CD1c-positive myeloid dendritic cell (primary cell): ENCODE results near the gene IFIT3.

Source experiments
- DNase-seq: peaks from one replicate; pipeline ENCODE4 v3.0.0-alpha.2; 2016; ENCODE audit errors: extremely low spot score

IFIT3 gene

DNA sequence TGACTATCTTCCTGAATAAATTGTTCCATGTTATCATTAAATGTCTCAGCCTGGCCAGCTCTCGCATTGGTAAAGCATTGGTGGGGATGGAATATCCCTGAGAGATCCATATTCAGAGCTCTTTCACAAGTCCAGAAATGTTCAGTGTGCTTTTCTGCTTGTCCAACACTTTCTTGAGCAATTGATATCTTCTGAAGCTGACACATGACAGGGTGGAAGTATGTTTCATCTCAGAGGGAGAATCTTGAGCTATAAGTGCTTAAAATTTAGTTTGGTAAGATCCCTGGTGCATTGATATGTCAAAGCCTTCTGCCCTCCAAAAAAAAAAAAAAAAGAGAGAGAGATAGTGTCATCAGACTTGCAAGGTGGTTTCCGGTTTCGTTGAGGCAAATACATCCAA lies 7.4 kb downstream of the IFIT3 start:
- DNase-seq: no peak

DNA sequence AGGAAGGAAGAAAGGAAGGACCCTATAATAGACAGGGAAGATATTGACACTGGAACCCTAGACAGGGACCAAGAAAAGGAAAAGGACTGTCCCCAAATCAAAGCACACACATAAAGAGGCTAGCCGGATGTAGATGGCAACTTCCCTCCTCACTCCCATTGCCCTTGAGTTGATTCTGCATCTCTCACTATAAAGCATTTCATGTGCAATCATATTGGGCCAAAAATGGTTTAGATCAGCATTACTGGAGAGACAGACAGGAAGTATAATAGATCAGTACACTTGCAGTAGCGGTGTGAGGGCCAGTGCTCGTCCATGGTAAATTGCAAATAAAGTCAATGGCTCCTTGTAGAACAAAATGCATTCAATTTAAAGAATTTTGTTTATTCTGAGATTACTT lies 8.4 kb downstream of the IFIT3 start:
- DNase-seq: no peak

DNA sequence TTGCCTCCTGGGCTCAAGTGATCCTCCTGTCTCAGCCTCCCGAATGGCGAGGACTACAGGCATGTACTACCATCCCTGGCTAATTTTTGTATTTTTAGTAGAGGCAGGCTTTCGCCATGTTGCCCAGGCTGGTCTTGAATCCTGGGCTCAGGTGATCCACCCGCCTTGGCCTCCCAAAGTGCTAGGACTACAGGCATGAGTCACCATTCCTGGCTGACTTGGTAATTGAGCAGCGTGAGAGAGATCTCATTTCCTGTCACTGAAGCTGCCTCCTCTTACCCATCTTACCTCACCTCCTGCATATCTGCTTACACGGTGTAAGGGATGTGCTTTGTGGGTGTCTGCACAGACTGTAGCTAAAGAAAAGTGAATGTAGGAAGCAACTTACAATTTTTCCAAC lies 9.7 kb downstream of the IFIT3 start:
- DNase-seq: no peak

DNA sequence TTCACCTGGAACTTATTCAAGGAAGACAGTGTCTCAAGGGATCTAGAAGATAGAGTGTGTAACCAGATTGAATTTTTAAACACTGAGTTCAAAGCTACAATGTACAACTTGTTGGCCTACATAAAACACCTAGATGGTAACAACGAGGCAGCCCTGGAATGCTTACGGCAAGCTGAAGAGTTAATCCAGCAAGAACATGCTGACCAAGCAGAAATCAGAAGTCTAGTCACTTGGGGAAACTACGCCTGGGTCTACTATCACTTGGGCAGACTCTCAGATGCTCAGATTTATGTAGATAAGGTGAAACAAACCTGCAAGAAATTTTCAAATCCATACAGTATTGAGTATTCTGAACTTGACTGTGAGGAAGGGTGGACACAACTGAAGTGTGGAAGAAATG lies 10.9 kb downstream of the IFIT3 start:
- no peak for DNase-seq

DNA sequence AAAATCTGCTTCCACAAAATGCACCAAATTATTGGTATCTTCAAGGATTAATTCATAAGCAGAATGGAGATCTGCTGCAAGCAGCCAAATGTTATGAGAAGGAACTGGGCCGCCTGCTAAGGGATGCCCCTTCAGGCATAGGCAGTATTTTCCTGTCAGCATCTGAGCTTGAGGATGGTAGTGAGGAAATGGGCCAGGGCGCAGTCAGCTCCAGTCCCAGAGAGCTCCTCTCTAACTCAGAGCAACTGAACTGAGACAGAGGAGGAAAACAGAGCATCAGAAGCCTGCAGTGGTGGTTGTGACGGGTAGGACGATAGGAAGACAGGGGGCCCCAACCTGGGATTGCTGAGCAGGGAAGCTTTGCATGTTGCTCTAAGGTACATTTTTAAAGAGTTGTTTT lies 12.1 kb downstream of the IFIT3 start:
- no peak for DNase-seq

DNA sequence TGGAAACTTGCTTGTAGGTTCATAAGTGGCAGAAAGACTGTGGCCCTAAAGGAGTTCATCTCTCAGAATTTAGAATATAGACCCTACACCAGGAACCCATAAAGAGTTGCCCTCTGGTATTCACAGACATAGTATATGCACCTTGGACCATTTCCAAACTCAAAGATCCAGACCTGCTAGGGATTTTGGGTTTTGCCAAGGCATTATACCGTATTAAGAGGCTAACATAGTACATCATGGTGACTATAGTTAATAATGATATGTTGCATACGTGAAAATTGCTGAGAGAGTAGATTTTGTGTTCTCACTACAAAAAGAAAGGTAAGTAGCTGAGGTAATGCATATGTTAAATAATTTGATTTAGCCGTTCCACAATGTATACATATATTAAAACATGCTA lies 13.9 kb downstream of the IFIT3 start:
- no peak for DNase-seq

DNA sequence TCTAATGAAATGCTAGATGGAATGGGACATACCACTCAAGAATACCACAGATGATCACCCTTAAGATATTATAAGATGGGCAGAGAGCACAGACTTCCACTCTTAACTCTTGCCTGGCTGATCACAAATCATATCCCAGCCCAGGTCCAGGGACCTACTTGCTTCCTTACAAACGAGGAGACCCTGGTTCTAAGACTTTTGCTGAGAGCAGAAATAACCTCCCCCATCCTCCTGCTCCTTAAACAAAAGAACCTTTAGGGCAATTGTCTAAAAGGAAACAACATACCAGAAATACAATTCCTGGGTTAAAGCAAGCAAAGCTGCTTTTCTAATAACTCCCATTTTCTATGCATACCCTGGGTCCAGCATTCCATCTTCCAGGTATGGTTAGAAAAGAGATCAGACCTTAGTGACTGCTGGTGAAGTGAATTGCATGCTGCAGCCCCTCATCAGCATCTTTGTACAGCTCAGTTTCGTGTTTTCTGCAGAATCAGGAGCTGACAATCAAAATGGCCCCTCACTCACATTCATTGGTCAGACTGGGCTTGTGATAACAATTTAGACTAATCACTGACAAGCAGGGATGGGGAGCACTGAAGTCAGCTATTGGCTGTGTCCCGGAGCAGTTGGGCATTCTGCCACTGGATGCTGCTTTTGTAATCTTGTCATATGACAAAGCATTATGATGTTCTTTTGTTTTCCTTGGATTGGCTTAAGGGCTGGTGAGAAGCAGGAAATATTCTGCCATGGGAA lies 14.6 kb downstream of the IFIT3 start:
- no peak for DNase-seq

DNA sequence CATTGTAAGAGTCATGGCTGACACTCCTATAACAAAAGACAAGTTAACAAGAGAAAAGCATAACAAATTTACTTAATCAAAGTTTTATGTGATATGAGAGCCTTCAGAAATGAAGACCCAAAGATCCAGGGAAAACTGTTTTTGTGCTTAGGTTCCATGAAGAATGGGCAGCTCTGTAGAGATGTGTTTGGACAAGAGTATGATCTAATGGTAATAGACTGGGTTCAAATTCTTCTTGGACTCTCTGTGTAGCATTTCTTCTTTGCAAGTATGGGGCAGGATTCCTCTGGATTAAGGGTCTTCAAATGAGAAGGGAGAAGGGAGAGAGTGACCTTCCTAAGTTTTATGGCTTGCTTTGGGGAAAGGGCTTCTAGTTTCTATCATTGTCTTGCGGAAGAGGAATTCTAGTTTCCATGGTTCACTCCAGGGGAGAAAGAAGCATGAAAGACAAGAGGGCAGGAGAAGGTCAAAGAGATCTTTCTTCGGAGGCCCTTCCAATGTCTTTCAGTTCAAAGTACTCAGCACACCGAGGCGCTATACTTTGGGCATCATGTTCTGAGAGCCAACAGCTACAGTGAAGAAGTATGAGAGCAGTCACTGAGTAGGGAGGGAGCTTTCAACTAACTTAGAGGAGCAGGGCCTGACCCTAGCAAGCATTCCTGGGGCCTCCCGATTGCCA lies 15.4 kb downstream of the IFIT3 start:
- no peak for DNase-seq

DNA sequence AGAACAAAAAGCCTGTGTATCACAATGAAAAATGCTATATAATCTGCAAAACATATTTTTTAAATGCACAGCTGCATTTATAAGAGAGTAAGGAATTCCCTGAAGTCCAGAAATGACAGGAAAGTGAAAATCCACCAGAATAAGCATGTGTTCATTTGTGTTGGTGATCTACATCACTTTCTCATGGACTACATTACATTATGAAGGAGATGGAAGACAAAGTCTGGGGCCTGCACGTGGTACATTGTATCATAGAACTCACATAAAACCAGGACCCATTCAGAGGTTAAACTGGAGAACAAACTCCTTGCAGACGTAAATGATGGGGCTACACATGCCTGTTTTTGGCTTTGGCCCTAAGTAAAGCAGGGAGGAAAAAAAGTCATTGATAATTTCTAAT lies 16.4 kb downstream of the IFIT3 start:
- no peak for DNase-seq

DNA sequence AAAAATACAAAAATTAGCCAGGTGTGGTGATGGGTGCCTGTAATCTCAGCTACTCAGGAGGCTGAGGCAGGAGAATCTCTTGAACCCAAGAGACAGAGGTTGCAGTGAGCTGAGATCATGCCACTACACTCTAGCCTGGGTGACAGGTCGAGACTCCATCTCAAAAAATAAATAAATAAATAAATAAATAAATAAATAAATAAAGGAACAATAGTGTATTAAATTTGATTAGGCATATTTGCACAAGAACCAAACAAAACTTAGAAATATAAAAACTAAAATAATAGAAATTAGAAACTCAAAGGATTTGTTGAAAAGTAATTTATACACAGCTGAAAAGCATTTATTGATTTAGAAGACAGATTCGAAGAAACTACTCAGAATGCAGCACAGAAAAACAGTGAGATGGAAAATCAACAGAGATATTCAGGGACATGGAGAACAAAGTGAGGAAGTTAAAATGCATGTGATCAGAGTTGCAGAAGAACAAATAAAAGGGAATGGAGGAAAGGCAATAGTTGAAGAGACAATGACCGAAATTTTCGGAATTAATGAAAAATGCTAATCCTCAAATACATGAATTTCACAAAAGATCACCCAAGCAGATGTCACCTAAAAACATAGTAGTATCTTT lies 17.7 kb downstream of the IFIT3 start:
- DNase-seq: no peak

DNA sequence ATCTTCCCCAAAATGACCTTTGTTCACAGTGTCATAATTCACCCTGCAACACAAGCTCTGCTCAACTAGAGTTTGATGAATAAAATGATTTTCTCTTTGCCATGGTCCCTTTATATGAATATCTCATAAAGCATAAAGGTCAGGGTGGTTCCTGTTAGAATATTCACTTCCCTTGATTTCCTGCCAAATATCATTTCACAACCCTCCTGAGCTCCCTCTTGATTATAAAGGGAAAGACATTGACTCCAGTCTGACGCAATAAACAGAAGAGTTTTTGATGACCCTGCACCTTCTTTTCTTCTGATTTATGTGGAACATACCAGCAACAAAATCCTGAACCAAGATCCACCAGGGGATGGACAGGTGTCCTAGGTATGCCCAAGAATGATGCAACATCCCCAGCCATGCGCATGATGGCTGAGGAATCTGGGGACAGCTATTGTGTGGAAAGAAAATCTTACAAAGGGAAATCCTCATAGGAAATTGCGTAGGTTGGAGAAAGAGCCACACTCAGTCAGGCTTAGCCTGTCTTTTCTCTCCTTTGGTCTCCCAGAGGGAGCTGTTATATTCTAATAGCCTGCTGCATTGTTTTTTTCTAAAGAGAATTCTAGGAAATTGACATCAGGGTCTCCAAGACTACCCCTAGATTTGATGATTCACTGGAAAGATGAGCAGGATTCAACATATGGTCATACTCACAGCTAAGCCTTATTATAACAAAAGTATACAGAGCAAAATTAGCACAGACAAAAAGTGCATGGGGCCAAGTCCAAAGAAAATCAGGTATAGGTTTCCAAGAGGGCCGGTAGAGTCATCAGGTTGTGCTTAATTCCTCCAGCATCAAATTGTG lies 18.8 kb downstream of the IFIT3 start:
- peak; percentile 81 for DNase-seq

DNA sequence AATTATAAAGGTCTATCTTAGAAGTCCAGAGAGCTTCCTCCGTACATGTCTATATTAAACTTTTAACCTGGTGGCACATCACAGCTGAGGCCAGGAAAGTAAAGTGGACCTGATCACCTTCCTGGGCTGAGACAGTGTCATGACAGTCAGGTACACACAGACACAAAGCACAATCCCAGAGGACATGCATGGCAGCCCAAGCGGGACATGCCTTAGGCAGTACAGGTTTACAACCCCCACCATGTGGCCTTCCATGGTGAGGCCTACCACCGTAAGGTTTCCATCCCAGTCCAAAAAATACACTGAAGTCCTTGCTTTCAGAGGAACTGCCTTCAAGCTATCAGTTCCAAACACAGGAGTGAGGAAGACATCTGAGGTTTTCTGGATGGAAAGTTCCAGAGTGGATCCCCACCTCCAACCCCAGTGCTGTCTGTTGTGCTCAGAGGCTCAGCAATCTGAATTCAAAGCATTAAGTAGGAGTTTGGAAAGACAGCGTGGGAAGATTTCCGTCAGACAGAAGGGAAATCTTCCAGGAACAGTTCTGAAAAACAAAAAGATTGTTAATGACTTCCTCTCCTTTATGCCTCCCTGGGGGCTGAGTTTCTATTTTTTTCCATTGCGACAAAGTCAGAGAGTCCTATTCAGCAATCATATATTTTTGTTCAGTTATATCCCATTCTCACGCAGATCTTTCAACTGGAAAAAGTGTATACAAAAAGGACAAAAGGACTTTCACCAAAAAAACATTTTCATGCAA lies 20.1 kb downstream of the IFIT3 start:
- peak; percentile 31 for DNase-seq

DNA sequence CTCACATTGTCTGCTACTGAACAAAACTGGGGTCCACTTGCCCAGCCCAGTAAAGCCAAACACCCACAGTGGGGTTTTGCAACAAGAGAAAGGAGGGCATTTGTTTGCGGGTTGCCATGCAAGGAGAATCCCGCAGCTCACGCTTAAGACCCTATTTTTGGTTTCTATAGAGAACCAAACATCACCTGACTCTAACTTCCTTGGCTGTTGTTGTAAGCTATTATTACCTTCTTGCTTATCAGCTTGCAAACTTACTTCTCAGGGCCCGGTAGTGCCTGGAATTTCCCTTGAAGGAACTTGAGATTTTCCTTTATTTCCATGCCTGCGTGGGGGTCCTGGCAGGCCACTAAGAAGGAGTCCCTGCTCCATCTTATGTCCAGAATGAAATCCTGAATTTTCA lies 20.7 kb downstream of the IFIT3 start:
- DNase-seq: peak; percentile 20

DNA sequence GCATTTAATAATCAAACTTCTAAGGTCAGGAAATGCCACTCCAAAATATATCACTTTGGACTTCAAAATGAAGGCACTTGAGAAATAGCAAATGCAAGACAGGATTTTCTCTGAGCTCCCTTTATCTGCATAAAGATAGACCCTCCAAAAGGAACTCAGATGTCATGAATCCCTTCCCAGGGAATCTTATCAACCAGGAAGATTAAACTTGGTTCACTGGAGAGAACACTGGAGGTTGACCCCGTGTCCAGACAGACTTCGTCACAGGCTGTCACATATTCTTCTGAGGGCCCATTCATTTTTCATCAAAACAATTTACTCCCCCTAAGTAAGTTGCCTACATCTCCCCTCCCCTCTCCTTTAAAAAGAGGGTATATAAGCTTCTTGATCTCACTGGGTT lies 21.2 kb downstream of the IFIT3 start:
- no peak for DNase-seq

DNA sequence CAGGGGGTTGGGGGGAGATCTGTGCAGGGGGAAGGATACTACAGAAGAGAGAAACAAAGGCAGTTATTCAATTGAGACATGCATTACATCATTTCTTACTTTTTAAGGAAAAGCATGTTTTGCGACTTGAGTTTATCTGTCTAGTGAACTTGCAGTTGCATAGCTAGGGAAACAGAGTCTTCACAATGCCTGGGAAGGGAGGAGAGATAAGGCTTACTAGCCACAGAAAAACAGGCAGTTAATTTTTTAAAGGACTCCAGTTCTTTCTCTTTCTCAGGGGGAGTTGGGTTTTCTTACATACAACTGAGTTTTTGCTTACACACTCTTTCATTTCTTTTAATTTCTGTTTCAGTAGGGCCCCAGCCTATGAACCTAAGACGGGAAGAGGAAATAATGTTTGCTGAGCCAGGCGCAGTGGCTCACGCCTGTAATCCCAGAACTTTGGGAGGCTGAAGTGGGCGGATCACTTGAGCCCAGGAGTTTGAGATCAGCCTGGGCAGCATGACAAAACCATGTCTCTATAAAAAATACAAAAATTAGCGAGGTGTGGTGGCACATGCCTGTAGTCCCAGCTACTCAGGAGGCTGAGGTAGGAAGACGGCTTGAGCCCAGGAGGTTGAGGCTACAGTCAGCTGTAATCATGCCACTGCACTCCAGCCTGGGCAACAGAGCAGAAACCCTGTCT lies 23.0 kb downstream of the IFIT3 start:
- DNase-seq: peak; percentile 22

DNA sequence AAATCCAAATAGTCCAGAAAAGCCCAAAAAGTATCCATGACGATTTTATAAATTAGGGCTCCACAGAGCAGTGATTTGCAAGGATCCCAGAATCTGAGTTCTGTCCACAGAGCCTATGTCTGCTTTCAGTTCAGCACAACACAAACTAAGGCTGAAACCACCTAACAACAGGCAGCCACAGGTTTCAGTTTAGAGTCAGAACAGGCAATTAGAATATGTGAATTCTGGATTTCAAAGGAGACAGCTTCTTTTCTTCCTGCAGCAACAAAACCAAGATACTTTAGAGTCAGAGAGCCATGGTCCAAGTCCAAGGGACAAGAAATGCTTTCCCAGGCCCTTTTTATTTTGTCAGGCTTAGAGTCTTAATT lies 23.6 kb downstream of the IFIT3 start:
- DNase-seq: no peak

DNA sequence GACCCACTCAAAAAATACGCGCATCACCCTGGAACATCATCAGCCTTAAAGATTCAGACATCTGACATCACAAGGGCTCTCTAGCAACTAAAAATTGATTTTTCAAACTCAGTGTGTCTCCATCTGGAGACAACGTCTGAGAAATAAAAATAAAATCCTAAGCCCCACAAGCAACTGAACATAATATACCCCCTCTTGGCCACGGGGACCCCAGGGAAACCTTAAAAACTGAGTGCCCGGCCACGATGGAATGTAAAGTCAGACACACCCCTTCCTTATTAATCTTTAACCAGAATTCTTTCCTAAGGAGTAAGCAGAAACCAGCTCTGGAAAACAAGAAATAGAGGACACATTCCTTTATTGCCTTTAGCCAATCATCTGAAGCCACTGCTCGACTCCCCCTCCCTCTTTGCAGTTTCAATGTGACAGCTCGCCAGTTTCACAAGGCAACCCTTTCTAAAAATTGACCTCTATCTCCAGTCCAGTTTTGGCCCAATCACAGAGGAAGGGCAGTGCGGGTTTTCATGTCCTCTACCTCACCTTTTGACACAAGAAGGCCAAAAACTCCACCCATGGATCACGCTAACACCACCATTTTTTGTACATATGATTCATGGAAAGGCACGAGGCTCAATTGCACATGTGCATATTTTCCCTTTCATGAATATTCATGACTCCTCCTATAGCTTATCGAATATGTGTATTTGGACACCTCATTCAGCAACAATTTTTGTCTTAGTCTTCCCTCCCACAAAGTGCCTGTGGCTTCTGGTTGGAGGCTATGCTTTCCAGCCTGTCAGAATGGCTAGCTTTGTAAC lies 24.2 kb downstream of the IFIT3 start:
- no peak for DNase-seq

DNA sequence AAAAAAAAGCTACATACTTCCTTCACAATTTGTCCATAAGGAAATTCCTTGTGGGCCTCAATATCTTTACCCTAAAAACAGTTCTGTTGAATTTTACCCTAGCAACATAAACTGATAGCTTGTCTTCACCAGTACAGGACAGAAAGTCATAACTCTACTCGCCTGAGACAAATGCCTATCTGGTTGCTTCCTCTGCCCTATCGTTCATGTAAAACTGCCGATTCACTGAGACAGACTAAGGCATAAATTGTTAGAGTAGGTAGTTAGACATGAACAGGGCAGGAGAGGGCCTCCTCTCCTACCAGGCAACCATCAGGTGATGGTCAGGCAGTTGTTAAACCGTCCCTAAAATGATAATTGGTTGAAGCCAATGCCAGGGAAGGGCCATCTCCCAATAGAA lies 25.0 kb downstream of the IFIT3 start:
- DNase-seq: no peak

DNA sequence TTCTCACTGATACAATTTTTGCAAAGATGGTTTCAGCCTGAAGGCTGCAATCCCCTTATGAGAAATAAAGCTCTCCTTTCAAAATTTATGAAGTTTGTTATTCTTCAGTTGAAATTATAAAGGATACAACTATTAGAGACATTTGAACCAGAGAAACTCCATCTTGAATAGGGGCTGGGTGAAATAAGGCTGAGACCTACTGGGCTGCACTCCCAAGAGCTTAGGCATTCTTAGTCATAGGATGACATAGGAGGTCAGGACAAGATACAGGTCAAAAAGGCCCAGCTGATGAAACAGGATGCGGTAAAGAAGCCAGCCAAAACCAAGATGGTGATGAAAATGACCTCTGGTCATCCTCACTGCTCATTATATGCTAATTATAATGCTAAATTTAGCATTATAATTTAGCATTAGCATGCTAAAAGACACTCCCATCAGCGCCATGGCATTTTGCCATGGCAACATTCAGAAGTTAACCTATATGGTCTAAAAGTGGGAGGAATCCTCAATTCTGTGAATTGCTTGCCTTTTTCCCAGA lies 27.7 kb downstream of the IFIT3 start:
- DNase-seq: no peak

DNA sequence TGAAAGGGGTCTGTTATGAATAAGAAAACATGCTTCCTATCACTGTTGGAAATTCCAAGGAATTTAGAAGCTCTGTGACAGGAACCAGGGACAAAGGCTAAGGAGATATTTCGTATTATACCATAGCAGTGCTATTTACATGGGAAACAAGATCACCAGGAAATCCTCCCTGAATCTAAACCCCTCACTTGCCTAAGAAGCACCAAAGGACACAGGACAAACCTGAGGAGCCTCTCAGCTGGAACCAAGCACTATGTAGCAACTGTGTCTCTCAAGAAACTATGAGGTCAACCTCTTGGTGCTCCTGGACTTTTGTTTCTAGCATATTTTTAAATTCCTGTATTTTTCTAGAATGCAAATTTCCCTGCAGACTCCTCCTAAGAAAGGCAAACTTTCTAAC lies 29.3 kb downstream of the IFIT3 start:
- no peak for DNase-seq
